ENCODE results near the gene SUGP2. TPM values are rescaled to one million over a fixed set of nuclear protein-coding genes. Genes with fewer than 3 reads are reported as not detected.

Gene SUGP2
- total and polyA plus RNA-seq, 2 of the 13 experiments (the other 11 are each of a cell fraction or from before 2014, with no cell fraction given): 40.6 to 57.7 TPM

DNA sequence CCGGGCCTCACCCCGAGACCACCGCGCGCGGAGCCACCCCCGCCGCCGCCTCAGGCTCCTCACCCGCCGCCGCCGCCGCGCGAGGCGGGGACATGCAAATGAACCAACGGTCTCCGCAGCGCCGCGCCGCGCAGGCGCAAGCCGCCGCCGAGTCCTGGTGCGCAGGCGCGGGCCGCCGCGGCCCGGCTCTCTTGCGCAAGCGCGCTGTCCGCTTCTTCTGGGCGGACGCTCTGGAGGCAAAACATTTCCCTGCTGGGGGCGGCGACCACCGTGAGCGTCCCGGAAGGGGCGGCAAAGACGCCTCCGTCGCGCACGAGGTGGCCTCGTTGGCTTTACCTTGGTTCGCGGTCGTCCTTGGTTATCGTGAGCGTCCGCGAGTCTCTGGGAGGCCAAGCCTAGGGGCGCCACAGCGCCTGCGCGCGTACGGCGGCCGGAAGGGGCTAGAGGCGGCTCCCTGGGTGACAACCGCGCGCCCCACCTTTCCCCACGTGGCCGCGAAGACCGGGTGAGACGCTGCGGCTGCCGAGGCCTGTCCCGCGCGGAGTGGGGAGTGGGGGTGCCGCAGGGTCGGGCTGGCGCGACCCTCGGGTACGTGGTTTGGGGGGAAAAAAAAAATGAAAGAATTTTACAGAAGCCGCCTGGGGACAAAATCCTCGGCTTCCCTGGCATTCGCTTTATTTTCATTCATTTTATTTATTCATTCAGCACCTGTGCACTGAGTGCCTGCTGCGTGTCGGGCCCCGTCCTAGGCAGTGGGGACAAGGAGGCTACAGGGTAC, at the start of gene SUGP2, which contains the start of gene ARMC6 (continued):
- TF ChIP-seq, protein P1, sequence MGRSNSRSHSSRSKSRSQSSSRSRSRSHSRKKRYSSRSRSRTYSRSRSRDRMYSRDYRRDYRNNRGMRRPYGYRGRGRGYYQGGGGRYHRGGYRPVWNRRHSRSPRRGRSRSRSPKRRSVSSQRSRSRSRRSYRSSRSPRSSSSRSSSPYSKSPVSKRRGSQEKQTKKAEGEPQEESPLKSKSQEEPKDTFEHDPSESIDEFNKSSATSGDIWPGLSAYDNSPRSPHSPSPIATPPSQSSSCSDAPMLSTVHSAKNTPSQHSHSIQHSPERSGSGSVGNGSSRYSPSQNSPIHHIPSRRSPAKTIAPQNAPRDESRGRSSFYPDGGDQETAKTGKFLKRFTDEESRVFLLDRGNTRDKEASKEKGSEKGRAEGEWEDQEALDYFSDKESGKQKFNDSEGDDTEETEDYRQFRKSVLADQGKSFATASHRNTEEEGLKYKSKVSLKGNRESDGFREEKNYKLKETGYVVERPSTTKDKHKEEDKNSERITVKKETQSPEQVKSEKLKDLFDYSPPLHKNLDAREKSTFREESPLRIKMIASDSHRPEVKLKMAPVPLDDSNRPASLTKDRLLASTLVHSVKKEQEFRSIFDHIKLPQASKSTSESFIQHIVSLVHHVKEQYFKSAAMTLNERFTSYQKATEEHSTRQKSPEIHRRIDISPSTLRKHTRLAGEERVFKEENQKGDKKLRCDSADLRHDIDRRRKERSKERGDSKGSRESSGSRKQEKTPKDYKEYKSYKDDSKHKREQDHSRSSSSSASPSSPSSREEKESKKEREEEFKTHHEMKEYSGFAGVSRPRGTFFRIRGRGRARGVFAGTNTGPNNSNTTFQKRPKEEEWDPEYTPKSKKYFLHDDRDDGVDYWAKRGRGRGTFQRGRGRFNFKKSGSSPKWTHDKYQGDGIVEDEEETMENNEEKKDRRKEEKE (IDR thresholded peaks at IDR 0.05): no peak
- TF ChIP-seq HNRNPL (IDR thresholded peaks at IDR 0.05; ENCODE audit: low read depth, low read length) (0 out of 2 replicates have a peak, but pooled peaks have one; percentile 27), ZNF34 (CRISPR knock-in tag; IDR thresholded peaks at IDR 0.05; ENCODE audit: borderline replicate concordance) (peak; percentile 29; the same call in 1 of the 2 replicates), ZNF253 (CRISPR knock-in tag; IDR thresholded peaks at IDR 0.05; ENCODE audit: borderline replicate concordance) (peak; percentile 84; the same call in 1 of the 2 replicates), CAMTA2 (CRISPR knock-in tag; IDR thresholded peaks at IDR 0.05; ENCODE audit: borderline replicate concordance) (no peak)
- TF ChIP-seq, protein P2, sequence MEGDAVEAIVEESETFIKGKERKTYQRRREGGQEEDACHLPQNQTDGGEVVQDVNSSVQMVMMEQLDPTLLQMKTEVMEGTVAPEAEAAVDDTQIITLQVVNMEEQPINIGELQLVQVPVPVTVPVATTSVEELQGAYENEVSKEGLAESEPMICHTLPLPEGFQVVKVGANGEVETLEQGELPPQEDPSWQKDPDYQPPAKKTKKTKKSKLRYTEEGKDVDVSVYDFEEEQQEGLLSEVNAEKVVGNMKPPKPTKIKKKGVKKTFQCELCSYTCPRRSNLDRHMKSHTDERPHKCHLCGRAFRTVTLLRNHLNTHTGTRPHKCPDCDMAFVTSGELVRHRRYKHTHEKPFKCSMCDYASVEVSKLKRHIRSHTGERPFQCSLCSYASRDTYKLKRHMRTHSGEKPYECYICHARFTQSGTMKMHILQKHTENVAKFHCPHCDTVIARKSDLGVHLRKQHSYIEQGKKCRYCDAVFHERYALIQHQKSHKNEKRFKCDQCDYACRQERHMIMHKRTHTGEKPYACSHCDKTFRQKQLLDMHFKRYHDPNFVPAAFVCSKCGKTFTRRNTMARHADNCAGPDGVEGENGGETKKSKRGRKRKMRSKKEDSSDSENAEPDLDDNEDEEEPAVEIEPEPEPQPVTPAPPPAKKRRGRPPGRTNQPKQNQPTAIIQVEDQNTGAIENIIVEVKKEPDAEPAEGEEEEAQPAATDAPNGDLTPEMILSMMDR (CRISPR knock-in tag; IDR thresholded peaks at IDR 0.05): peak; percentile 30
- TF ChIP-seq, protein P3, sequence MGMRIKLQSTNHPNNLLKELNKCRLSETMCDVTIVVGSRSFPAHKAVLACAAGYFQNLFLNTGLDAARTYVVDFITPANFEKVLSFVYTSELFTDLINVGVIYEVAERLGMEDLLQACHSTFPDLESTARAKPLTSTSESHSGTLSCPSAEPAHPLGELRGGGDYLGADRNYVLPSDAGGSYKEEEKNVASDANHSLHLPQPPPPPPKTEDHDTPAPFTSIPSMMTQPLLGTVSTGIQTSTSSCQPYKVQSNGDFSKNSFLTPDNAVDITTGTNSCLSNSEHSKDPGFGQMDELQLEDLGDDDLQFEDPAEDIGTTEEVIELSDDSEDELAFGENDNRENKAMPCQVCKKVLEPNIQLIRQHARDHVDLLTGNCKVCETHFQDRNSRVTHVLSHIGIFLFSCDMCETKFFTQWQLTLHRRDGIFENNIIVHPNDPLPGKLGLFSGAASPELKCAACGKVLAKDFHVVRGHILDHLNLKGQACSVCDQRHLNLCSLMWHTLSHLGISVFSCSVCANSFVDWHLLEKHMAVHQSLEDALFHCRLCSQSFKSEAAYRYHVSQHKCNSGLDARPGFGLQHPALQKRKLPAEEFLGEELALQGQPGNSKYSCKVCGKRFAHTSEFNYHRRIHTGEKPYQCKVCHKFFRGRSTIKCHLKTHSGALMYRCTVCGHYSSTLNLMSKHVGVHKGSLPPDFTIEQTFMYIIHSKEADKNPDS (CRISPR knock-in tag; IDR thresholded peaks at IDR 0.05): no peak
- TF ChIP-seq, protein P4, sequence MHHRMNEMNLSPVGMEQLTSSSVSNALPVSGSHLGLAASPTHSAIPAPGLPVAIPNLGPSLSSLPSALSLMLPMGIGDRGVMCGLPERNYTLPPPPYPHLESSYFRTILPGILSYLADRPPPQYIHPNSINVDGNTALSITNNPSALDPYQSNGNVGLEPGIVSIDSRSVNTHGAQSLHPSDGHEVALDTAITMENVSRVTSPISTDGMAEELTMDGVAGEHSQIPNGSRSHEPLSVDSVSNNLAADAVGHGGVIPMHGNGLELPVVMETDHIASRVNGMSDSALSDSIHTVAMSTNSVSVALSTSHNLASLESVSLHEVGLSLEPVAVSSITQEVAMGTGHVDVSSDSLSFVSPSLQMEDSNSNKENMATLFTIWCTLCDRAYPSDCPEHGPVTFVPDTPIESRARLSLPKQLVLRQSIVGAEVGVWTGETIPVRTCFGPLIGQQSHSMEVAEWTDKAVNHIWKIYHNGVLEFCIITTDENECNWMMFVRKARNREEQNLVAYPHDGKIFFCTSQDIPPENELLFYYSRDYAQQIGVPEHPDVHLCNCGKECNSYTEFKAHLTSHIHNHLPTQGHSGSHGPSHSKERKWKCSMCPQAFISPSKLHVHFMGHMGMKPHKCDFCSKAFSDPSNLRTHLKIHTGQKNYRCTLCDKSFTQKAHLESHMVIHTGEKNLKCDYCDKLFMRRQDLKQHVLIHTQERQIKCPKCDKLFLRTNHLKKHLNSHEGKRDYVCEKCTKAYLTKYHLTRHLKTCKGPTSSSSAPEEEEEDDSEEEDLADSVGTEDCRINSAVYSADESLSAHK (CRISPR knock-in tag; IDR thresholded peaks at IDR 0.05; ENCODE audit: borderline replicate concordance): peak; percentile 72; the same call in 1 of the 2 replicates
- TF ChIP-seq, protein P5, sequence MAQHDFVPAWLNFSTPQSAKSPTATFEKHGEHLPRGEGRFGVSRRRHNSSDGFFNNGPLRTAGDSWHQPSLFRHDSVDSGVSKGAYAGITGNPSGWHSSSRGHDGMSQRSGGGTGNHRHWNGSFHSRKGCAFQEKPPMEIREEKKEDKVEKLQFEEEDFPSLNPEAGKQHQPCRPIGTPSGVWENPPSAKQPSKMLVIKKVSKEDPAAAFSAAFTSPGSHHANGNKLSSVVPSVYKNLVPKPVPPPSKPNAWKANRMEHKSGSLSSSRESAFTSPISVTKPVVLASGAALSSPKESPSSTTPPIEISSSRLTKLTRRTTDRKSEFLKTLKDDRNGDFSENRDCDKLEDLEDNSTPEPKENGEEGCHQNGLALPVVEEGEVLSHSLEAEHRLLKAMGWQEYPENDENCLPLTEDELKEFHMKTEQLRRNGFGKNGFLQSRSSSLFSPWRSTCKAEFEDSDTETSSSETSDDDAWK (CRISPR knock-in tag; IDR thresholded peaks at IDR 0.05): no peak
- TF ChIP-seq, protein P6, sequence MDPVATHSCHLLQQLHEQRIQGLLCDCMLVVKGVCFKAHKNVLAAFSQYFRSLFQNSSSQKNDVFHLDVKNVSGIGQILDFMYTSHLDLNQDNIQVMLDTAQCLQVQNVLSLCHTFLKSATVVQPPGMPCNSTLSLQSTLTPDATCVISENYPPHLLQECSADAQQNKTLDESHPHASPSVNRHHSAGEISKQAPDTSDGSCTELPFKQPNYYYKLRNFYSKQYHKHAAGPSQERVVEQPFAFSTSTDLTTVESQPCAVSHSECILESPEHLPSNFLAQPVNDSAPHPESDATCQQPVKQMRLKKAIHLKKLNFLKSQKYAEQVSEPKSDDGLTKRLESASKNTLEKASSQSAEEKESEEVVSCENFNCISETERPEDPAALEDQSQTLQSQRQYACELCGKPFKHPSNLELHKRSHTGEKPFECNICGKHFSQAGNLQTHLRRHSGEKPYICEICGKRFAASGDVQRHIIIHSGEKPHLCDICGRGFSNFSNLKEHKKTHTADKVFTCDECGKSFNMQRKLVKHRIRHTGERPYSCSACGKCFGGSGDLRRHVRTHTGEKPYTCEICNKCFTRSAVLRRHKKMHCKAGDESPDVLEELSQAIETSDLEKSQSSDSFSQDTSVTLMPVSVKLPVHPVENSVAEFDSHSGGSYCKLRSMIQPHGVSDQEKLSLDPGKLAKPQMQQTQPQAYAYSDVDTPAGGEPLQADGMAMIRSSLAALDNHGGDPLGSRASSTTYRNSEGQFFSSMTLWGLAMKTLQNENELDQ (CRISPR knock-in tag; IDR thresholded peaks at IDR 0.05; ENCODE audit: borderline replicate concordance): 0 out of 2 replicates have a peak, but pooled peaks have one; percentile 63
